Thyroid gland (tissue), 4 donors: ENCODE data around the gene CRK. TPM values are rescaled to one million over a fixed set of nuclear protein-coding genes. Genes with fewer than 3 reads are reported as not detected.
A peak's percentile ranks its signal among the peaks of the same experiment; 100 is the strongest.

Experiments
- DNase-seq, 2 donors: peaks; one replicate each; pipeline ENCODE4 v3.0.0-alpha.2; 2019
- H3K27ac ChIP-seq, 3 donors: fragments of 200-600 bp; sonication (generic); 1 replicate in 2 of 3; 2 replicates in 1 of 3; pipeline ENCODE4 v1.5.1; 2016 to 2019; ENCODE audit warnings: mild to moderate bottlenecking in 1 of 3, moderate library complexity in 1 of 3
- H3K27me3 ChIP-seq: fragments of 200-600 bp; sonication (generic); one replicate; pipeline ENCODE4 v1.5.1; 2019
- H3K36me3 ChIP-seq, 2 donors: fragments of 200-600 bp; sonication (generic); one replicate each; pipeline ENCODE4 v1.5.1; 2016 to 2019
- H3K4me1 ChIP-seq, 2 donors: fragments of 200-600 bp; sonication (generic); one replicate each; pipeline ENCODE4 v1.5.1; 2017 to 2019
- H3K4me3 ChIP-seq, 3 donors: fragments of 200-600 bp; sonication (generic); replicated peaks in 1 of 3; 1 replicate in 2 of 3; 2 replicates in 1 of 3; pipeline ENCODE4 v1.5.1; 2016; ENCODE audit warnings: mild to moderate bottlenecking in 1 of 3
- H3K9me3 ChIP-seq: fragments of 200-600 bp; sonication (generic); one replicate; pipeline ENCODE4 v1.5.1; 2017
- POLR2A ChIP-seq, 2 donors: fragments of 450-650 bp; IDR thresholded peaks; one replicate each; pipeline ENCODE4 v1.6.1; 2017; ENCODE audit warnings: antibody characterized with exemption in 2 of 2, mild to moderate bottlenecking in 2 of 2, moderate library complexity in 1 of 2
- WGBS, 2 donors: methylation state at CpG; one replicate each; pipeline ENCODE4 v1.1.5; 2017; 5-methylcytosine and 5-hydroxymethylcytosine counted together
- intact Hi-C: fragments of 100-400 bp; cut with DNase I; formaldehyde crosslinking; loops from one replicate; pipeline ENCODE4 v1.15.1; 2023
- total RNA-seq, 4 donors: library from RNA; depleted of rRNA; stranded (reverse); fragments of >200 nt; gene quantifications; one replicate each; pipeline ENCODE4 v1.2.3, GENCODE V29; 2016
- TF ChIP-seq, protein P1 (sequence below), 6 experiments: fragments of 200-600 bp in 3 of 6; fragments of 450-650 bp in 3 of 6; sonication (generic) in 3 of 6; IDR thresholded peaks; one replicate each; pipeline ENCODE4 v1.5.1; 2016 to 2019; ENCODE audit warnings: antibody characterized with exemption in 6 of 6, mild to moderate bottlenecking in 2 of 6, inconsistent platforms in 1 of 6, moderate library complexity in 1 of 6

Gene CRK
- total RNA-seq, 4 donors from 2014 or later = 89.6 to 140 (median 98.7) TPM

DNA sequence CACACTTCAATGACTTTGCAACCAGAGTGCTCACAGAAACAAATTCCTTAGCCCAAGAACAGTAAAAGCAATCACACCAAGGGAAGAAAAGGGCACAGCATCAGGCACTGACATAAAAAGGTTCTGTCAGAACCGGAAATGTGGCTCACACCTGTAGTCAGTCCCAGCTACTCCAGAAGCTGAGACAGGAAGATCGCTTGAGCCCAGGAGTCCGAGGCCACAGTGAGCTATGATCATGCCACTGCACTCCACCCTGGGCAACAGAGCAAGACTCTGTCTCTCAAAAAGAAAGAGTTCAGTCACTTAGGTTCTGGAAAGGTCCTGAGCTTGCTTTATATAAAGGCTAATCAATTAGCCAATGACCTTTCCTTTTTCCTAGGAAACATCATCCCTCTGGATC is 78.7 kb downstream of the CRK start:
- TF ChIP-seq POLR2A (IDR thresholded peaks at IDR 0.05) = no peak
- TF ChIP-seq, protein P1, sequence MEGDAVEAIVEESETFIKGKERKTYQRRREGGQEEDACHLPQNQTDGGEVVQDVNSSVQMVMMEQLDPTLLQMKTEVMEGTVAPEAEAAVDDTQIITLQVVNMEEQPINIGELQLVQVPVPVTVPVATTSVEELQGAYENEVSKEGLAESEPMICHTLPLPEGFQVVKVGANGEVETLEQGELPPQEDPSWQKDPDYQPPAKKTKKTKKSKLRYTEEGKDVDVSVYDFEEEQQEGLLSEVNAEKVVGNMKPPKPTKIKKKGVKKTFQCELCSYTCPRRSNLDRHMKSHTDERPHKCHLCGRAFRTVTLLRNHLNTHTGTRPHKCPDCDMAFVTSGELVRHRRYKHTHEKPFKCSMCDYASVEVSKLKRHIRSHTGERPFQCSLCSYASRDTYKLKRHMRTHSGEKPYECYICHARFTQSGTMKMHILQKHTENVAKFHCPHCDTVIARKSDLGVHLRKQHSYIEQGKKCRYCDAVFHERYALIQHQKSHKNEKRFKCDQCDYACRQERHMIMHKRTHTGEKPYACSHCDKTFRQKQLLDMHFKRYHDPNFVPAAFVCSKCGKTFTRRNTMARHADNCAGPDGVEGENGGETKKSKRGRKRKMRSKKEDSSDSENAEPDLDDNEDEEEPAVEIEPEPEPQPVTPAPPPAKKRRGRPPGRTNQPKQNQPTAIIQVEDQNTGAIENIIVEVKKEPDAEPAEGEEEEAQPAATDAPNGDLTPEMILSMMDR (IDR thresholded peaks at IDR 0.05) = no peak
- Histone ChIP-seq H3K27me3 (no peaks in the 10 kb centered on the region), H3K4me3 (no peak overlapping the region), H3K36me3 (no peaks in the 10 kb centered on the region), H3K27ac (peak overlapping the region in 2 of 3 donors; percentile 28 to 46), H3K4me1 (peaks cover 72 to 78% of the 10 kb centered on the region in 2 donors), H3K9me3 (no peaks in the 10 kb centered on the region)
- WGBS, 2 donors = 57 to 72% methylated on average over 3 of the region's 3 CpGs
- no peak for DNase-seq
- intact Hi-C loops = no loop called here

DNA sequence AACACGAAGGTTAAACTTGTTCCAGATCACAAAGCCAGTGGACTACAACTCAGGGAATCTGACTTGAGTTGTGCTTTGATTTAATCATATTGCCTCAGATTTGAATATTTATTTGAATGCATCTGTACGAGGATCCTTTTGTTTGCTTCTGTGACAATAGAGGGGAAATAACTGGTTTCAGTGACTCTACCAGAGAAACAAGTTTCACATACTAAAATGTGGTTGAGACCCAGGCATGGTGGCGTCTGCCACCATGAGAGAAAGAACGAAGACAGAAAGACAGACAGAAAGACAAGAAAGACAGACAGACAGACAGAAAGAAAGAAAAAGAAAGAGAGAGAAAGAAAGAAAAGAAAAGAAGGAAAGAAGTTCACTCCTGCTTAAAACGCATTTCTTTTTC is 80.0 kb downstream of the CRK start:
- intact Hi-C loops = no loop called here
- no peak overlapping the region for H3K4me3 ChIP-seq
- no peak for DNase-seq
- WGBS, 2 donors = 55 to 56% methylated on average over 5 of the region's 5 CpGs
- H3K9me3 ChIP-seq = no peaks in the 10 kb centered on the region
- TF ChIP-seq POLR2A (IDR thresholded peaks at IDR 0.05) = no peak
- TF ChIP-seq, protein P1 (IDR thresholded peaks at IDR 0.05) = no peak
- no peaks in the 10 kb centered on the region for H3K27me3 ChIP-seq
- peaks cover 68 to 84% of the 10 kb centered on the region in 2 donors for H3K4me1 ChIP-seq
- H3K27ac ChIP-seq = peak overlapping the region in 1 of 3 donors; percentile 3
- no peaks in the 10 kb centered on the region for H3K36me3 ChIP-seq

DNA sequence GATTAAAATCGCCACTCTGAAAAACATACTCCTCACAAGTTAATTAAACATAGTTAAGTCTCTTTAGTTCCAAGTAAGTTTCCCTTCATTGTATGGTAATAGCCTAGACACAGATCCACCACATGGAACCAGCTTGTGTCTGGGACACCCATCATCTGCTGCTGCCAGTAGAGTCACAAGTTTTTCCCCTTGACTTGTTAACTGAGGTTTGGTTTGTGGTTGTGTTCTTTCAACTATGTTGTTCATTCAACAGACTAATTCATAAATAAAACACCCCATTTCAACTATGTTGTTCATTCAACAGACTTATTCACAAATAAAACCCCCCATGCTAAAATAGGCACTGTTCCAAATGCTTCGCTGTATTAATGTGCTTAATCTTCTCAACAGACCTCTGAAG is 80.4 kb downstream of the CRK start:
- Histone ChIP-seq H3K36me3 (no peaks in the 10 kb centered on the region), H3K9me3 (no peaks in the 10 kb centered on the region), H3K4me3 (no peak overlapping the region), H3K27ac (peak overlapping the region in 1 of 3 donors; percentile 3), H3K27me3 (no peaks in the 10 kb centered on the region), H3K4me1 (peaks cover 64 to 82% of the 10 kb centered on the region in 2 donors)
- 12 to 23% methylated on average over 2 of the region's 2 CpGs for WGBS, 2 donors
- TF ChIP-seq, protein P1 (IDR thresholded peaks at IDR 0.05) = no peak
- no peak for TF ChIP-seq POLR2A (IDR thresholded peaks at IDR 0.05)
- intact Hi-C loops = no loop called here
- no peak for DNase-seq

DNA sequence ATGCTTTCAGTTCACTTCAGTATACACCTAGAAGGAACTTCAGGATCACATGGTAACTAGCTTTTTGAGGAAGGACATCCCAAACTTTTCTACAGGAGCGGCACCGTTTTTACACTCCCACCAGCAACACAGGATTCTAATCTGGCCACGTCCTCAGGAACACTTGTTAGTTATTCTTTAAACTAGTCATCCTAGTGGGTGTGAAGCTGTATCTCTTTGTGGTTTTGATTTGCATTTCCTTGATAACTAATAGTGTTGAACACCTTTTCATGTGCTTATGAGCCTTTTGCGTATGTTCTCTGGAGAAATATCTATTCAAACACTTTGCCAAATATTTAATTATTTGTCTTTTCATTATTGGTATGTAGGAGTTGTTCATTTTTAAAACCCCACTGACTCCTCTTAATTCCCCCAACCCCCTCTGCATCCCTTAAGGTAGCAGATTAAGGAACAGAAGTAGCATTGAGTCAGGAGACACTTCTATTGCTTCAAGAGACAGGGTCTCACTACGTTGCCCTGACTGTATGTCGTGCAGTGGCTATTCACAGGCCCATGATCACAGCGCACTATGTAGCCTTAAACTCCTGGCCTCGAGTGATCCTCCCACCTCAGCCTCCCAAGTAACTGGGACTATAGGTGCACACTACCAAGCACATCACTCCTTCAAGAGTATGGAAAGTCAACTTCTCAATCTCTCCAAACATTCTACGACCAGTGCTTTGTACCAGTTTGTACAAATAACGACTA is 81.4 kb downstream of the CRK start:
- Histone ChIP-seq H3K27ac (no peak overlapping the region), H3K9me3 (no peaks in the 10 kb centered on the region), H3K36me3 (no peaks in the 10 kb centered on the region), H3K4me1 (peaks cover 54 to 72% of the 10 kb centered on the region in 2 donors), H3K27me3 (no peaks in the 10 kb centered on the region), H3K4me3 (no peak overlapping the region)
- intact Hi-C loops = no loop called here
- TF ChIP-seq, protein P1 (IDR thresholded peaks at IDR 0.05) = no peak
- TF ChIP-seq POLR2A (IDR thresholded peaks at IDR 0.05) = no peak
- 73 to 75% methylated on average over 10 of the region's 10 CpGs for WGBS, 2 donors
- DNase-seq = no peak

DNA sequence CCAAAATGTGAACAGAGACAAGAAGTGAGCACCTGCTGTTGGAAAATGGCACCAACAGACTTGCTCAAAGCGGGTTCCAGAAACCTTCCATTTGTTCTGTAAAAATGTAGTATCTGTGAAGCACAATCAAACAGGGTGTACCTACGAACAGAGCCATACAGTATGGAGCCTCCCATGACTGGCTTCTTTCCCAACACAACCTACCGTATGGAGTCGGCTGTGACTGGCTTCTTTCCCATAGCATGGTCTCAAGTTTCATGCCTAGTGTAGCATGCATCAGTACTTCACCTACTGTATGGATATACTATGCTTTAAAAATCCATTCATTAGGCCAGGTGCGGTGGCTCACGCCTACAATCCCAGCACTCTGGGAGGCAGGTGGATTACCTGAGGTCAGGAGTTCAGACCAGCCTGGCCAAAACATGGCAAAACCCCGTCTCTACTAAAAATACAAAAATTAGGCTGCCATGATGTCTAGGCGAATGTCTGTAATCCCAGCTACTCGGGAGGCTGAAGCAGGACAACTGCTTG is 82.3 kb downstream of the CRK start:
- intact Hi-C loops = no loop called here
- Histone ChIP-seq H3K27ac (no peak overlapping the region), H3K4me3 (no peak overlapping the region), H3K9me3 (no peaks in the 10 kb centered on the region), H3K36me3 (no peaks in the 10 kb centered on the region), H3K27me3 (no peaks in the 10 kb centered on the region), H3K4me1 (peaks cover 46 to 71% of the 10 kb centered on the region in 2 donors)
- 79 to 81% methylated on average over 9 of the region's 9 CpGs for WGBS, 2 donors
- TF ChIP-seq, protein P1 (IDR thresholded peaks at IDR 0.05) = no peak
- no peak for TF ChIP-seq POLR2A (IDR thresholded peaks at IDR 0.05)
- no peak for DNase-seq
